ENCODE data around the gene CCBE1. TPM values are rescaled to one million over a fixed set of nuclear protein-coding genes. Genes with fewer than 3 reads are reported as not detected.

The CCBE1 gene
- total RNA-seq, 1 donor = 35.3 TPM

GRCh38 chr18:59423259-59423658, 274.0 kb downstream of the CCBE1 start:
- H3K4me3 ChIP-seq (ENCODE audit: low read depth, low read length) = no peak overlapping the region
- TF ChIP-seq CTCF (IDR thresholded peaks at IDR 0.05; ENCODE audit: insufficient read depth, low read length) = no peak
- DNase-seq (ENCODE audit: low read depth) = peak; percentile 46

GRCh38 chr18:59420244-59420643, 277.0 kb downstream of the CCBE1 start:
- TF ChIP-seq CTCF (IDR thresholded peaks at IDR 0.05; ENCODE audit: insufficient read depth, low read length) = no peak
- no peak overlapping the region for H3K4me3 ChIP-seq (ENCODE audit: low read depth, low read length)
- peak; percentile 25 for DNase-seq (ENCODE audit: low read depth)

- no peak overlapping the region for H3K4me3 ChIP-seq (ENCODE audit: low read depth, low read length)
- DNase-seq (ENCODE audit: low read depth) = peak; percentile 88
- no peak for TF ChIP-seq CTCF (IDR thresholded peaks at IDR 0.05; ENCODE audit: insufficient read depth, low read length)
These were observed 277.8 kb downstream of the CCBE1 start for GRCh38 chr18:59419386-59419785.

GRCh38 chr18:59416818-59417217, 280.4 kb downstream of the CCBE1 start:
- DNase-seq (ENCODE audit: low read depth) = no peak
- no peak overlapping the region for H3K4me3 ChIP-seq (ENCODE audit: low read depth, low read length)
- no peak for TF ChIP-seq CTCF (IDR thresholded peaks at IDR 0.05; ENCODE audit: insufficient read depth, low read length)

- no peak for TF ChIP-seq CTCF (IDR thresholded peaks at IDR 0.05; ENCODE audit: insufficient read depth, low read length)
- no peak overlapping the region for H3K4me3 ChIP-seq (ENCODE audit: low read depth, low read length)
- DNase-seq (ENCODE audit: low read depth) = no peak
These were observed 283.0 kb downstream of the CCBE1 start for GRCh38 chr18:59414111-59414653.

GRCh38 chr18:59402432-59403090, 294.7 kb downstream of the CCBE1 start:
- peak; percentile 100 for TF ChIP-seq CTCF (IDR thresholded peaks at IDR 0.05; ENCODE audit: insufficient read depth, low read length)
- DNase-seq (ENCODE audit: low read depth) = peak; percentile 72

GRCh38 chr18:59400407-59400806, 296.8 kb downstream of the CCBE1 start:
- no peak for DNase-seq (ENCODE audit: low read depth)
- no peak overlapping the region for H3K4me3 ChIP-seq (ENCODE audit: low read depth, low read length)
- TF ChIP-seq CTCF (IDR thresholded peaks at IDR 0.05; ENCODE audit: insufficient read depth, low read length) = no peak

More at GRCh38 chr18:59402432-59403090, 294.7 kb downstream of the CCBE1 start:
- H3K4me3 ChIP-seq (ENCODE audit: low read depth, low read length) = no peak overlapping the region

Data from fibroblast of the aortic adventitia (primary cell).